Measurements from ENCODE around the gene NLRC5. TPM values are rescaled to one million over a fixed set of nuclear protein-coding genes. Genes with fewer than 3 reads are reported as not detected.
"Not testable (repeated sequence)": the region's sequence is repeated elsewhere in the genome, so short reads cannot be mapped to it uniquely, and the experiment has no call there.

The NLRC5 gene
- polyA plus RNA-seq, 4 donors: 2.2 to 4.8 (median 3.4) TPM

- DNase-seq (ENCODE audit: low read depth in 4 of 4, low spot score in 2 of 4): no peak
These were observed 10.3 kb downstream of the NLRC5 start for GRCh38 chr16:56999409-57000270.

GRCh38 chr16:57000271-57001025 lies 11.1 kb downstream of the NLRC5 start:
- DNase-seq (ENCODE audit: low read depth in 4 of 4, low spot score in 2 of 4): no peak

- DNase-seq (ENCODE audit: low read depth in 4 of 4, low spot score in 2 of 4): no peak
These were observed 11.8 kb downstream of the NLRC5 start for GRCh38 chr16:57001026-57001679.

- peak in 1 of 4 donors; percentile 10 for DNase-seq (ENCODE audit: low read depth in 4 of 4, low spot score in 2 of 4)
These were observed 14.4 kb downstream of the NLRC5 start for GRCh38 chr16:57003439-57004386.

DNA sequence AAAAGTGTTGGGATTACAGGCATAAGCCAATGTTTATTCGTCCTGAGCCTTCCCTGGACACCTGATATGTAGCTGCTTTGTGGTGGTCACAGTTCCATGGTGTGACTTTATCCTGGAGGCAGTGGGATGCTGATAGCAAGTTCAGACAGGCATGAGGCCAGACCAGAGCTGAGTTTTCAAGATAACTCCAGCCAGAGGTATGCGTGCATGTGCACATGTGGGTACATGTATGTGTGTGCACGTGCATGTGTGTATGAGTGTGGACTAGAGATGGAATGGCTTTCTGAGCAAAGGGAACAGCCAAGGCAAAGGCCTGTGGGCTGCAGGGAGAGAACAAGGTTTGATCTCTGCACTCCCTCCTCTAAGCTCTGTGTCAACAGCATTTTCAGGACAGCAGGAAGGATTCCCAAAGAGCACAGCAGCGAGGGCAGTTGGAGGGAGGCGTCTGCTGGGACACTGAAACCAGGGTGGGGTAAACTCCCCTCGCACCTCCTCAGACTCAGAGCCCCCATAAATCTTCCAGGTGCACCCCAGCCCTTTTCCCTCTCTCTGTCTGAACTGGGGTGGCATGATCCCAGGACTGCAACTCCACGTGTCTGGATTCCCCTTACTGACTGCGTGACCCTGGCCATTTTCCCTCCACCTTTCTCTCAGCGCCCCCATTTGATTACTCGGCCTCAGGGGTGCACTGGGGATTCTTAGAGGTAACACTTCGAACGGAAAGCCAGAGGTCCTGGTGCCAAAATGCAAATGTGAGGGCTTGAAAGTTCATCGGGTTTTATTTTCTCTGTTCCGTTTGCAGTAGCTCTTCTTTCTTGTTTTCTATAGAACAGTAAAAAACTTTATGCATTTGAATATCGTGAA lies 15.3 kb downstream of the NLRC5 start:
- no peak for DNase-seq (ENCODE audit: low read depth in 4 of 4, low spot score in 2 of 4)

GRCh38 chr16:57005597-57005996 lies 16.2 kb downstream of the NLRC5 start:
- not testable (repeated sequence) for DNase-seq (ENCODE audit: low read depth in 4 of 4, low spot score in 2 of 4)

DNA sequence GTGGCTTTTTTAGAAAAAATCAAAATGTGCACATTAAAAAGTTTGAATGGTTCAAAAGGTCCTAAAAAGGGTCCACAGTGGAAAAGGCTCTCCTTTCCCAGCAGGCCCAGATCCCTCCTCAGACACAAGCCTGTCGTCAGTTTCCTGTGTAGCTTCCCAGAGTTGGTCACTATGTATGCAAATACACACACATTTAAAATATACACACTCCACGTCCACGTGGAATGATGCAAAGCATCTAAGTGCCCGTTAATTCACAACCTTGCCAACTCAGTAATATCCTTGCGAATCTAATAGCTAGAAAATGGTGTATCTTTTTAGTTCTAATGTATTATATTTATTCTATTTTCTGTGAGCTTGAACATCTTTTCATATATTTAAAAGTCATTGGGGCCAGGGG lies 17.7 kb downstream of the NLRC5 start:
- DNase-seq (ENCODE audit: low read depth in 4 of 4, low spot score in 2 of 4): no peak

- no peak for DNase-seq (ENCODE audit: low read depth in 4 of 4, low spot score in 2 of 4)
These were observed 18.2 kb downstream of the NLRC5 start for GRCh38 chr16:57007530-57007929.

GRCh38 chr16:57008440-57008839 lies 19.1 kb downstream of the NLRC5 start:
- no peak for DNase-seq (ENCODE audit: low read depth in 4 of 4, low spot score in 2 of 4)

- DNase-seq (ENCODE audit: low read depth in 4 of 4, low spot score in 2 of 4): no peak
These were observed 20.4 kb downstream of the NLRC5 start for GRCh38 chr16:57009643-57010170.

GRCh38 chr16:57012353-57012752 lies 23.0 kb downstream of the NLRC5 start:
- DNase-seq (ENCODE audit: low read depth in 4 of 4, low spot score in 2 of 4): no peak

GRCh38 chr16:57013229-57013628 lies 23.9 kb downstream of the NLRC5 start:
- DNase-seq (ENCODE audit: low read depth in 4 of 4, low spot score in 2 of 4): no peak

DNA sequence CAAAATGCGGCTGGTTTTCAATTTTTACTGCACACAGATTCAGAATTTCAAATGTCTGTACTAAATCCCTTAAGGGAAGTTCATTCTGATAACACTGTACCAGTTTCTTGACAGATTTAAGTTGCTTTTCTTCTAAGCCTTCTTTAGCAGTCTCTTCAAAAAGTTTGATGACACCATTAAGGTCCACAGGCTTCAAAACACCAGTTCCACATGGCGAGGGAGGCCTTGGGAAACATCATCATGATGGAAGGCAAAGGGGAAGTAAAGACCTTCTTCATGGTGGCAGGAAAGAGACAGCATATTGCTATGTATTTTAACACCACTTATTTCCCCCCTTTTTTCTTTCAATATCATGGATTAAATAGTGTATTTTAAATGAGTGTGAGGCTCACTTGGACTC lies 24.5 kb downstream of the NLRC5 start:
- DNase-seq (ENCODE audit: low read depth in 4 of 4, low spot score in 2 of 4): no peak

DNA sequence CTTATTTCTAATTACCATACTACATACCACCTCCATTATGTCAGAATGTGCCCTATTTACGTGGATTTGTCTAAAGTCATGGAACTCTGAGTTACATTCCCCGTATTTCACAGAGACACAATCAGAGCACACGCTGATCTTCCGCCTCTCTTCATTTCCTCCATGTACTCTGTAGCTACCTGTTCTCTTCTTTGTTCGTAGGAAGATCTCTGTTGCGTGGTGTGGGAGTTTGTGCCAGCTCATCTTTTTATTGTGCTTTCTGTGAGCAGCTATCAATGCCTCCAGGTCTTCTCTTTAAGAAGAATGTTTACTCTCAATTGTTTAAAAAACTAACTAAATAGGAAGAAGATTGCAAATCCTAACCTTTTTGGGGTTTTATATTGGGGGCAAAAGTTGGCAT lies 26.9 kb downstream of the NLRC5 start:
- no peak for DNase-seq (ENCODE audit: low read depth in 4 of 4, low spot score in 2 of 4)

DNA sequence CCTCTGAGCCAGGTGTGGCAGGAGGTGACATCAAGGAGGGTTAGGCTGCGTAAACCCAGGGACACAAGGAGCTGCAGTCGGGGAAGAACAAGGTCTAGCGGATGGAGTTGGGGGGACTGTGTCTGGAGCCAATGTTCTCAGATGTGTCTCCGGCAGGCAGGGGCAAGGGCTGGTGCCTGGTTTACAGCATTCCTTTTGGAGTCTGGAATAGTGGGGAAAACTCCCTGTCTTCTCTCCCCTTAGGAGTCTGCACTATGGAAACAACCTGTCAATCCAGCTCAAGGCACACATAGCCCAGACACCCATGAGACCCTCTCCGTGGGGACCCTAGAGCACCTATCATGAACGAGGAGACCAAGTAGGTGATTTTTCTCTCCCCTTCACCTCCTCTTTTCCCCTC lies 27.5 kb downstream of the NLRC5 start:
- DNase-seq (ENCODE audit: low read depth in 4 of 4, low spot score in 2 of 4): no peak

GRCh38 chr16:57017251-57017650 lies 27.9 kb downstream of the NLRC5 start:
- no peak for DNase-seq (ENCODE audit: low read depth in 4 of 4, low spot score in 2 of 4)

- DNase-seq (ENCODE audit: low read depth in 4 of 4, low spot score in 2 of 4): no peak
These were observed 30.4 kb downstream of the NLRC5 start for GRCh38 chr16:57019746-57020145.

DNA sequence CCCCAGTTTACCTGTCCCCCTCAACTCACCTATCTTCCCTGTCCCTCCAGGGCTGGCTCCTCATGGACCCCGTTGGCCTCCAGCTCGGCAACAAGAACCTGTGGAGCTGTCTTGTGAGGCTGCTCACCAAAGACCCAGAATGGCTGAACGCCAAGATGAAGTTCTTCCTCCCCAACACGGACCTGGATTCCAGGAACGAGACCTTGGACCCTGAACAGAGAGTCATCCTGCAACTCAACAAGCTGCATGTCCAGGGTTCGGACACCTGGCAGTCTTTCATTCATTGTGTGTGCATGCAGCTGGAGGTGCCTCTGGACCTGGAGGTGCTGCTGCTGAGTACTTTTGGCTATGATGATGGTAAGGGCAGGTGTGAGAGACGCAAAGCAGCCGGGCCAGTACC lies 31.3 kb downstream of the NLRC5 start:
- no peak for DNase-seq (ENCODE audit: low read depth in 4 of 4, low spot score in 2 of 4)

- no peak for DNase-seq (ENCODE audit: low read depth in 4 of 4, low spot score in 2 of 4)
These were observed 32.4 kb downstream of the NLRC5 start for GRCh38 chr16:57021757-57022156.

Measured in left renal cortex interstitium (tissue), 4 donors.